GM12891 (cell line): ENCODE data around the gene CSN2.

Source experiments
- POLR2A ChIP-seq: IDR thresholded peaks from 2 replicates; pipeline ENCODE4 v1.6.1; 2011; ENCODE audit warnings: low read depth, low read length, control low read depth
- POLR2AphosphoS5 ChIP-seq: IDR thresholded peaks from 2 replicates; pipeline ENCODE4 v1.6.1; 2011; ENCODE audit warnings: low read depth, low read length, control low read depth
- SPI1 ChIP-seq: IDR thresholded peaks from 2 replicates; pipeline ENCODE4 v1.6.1; 2011; ENCODE audit warnings: low read depth, low read length, control low read depth
- TAF1 ChIP-seq: IDR thresholded peaks from 2 replicates; pipeline ENCODE4 v1.6.1; 2011; ENCODE audit warnings: low read depth, low read length, control low read depth

GRCh38 chr4:70008771-70009170 is 43.2 kb upstream of the CSN2 start:
- no peak for TF ChIP-seq POLR2A
- no peak for TF ChIP-seq POLR2AphosphoS5
- no peak for TF ChIP-seq SPI1
- TF ChIP-seq TAF1 = no peak
